AG04450 (cell line): ENCODE data around the gene KREMEN2. TPM values are rescaled to one million over a fixed set of nuclear protein-coding genes. Genes with fewer than 3 reads are reported as not detected.

Experiments
- CTCF ChIA-PET: fragments of 300-600, 350-600 bp; formaldehyde crosslinking; extraction: SDS; loops from one replicate; lab custom pipeline; 2022; ENCODE audit warnings: antibody characterized with exemption, inconsistent platforms; lab: Charles Lee
- POLR2A ChIA-PET: fragments of 350-600 bp; formaldehyde crosslinking; extraction: SDS; loops from one replicate; lab custom pipeline; 2021; ENCODE audit warnings: antibody characterized with exemption, inconsistent platforms; lab: Yijun Ruan, JAX
- DNase-seq: peaks from one replicate; pipeline ENCODE4 v3.0.0-alpha.2; 2011; ENCODE audit warnings: low read depth, low spot score
- H3K27ac ChIP-seq: one replicate; pipeline ENCODE4 v1.5.1; 2012; ENCODE audit warnings: low read depth, low read length, control low read depth
- H3K27me3 ChIP-seq: one replicate; pipeline ENCODE4 v1.6.0; 2012; ENCODE audit warnings: low read length; ENCODE audit not compliant: control insufficient read depth, insufficient read depth
- H3K4me3 ChIP-seq: 2 replicates; pipeline ENCODE4 v1.5.1; 2011; ENCODE audit warnings: mild to moderate bottlenecking, low read depth, low read length, control low read depth
- H3K9me3 ChIP-seq: 2 replicates; pipeline ENCODE4 v1.5.1; 2012; ENCODE audit warnings: low read length; ENCODE audit not compliant: control insufficient read depth, insufficient read depth
- polyA plus RNA-seq: library from polyadenylated mRNA; depleted of rRNA; stranded (reverse); fragments of >200 nt; gene quantifications from 2 replicates; pipeline ENCODE4 v1.2.3, GENCODE V29; 2011
- TF ChIP-seq, protein P1 (sequence below): IDR thresholded peaks from 2 replicates; pipeline ENCODE4 v1.5.1; 2011; ENCODE audit warnings: low read depth, low read length, control low read depth, inconsistent platforms

Gene KREMEN2
- polyA plus RNA-seq, 1 experiment, result 0.04 TPM

DNA sequence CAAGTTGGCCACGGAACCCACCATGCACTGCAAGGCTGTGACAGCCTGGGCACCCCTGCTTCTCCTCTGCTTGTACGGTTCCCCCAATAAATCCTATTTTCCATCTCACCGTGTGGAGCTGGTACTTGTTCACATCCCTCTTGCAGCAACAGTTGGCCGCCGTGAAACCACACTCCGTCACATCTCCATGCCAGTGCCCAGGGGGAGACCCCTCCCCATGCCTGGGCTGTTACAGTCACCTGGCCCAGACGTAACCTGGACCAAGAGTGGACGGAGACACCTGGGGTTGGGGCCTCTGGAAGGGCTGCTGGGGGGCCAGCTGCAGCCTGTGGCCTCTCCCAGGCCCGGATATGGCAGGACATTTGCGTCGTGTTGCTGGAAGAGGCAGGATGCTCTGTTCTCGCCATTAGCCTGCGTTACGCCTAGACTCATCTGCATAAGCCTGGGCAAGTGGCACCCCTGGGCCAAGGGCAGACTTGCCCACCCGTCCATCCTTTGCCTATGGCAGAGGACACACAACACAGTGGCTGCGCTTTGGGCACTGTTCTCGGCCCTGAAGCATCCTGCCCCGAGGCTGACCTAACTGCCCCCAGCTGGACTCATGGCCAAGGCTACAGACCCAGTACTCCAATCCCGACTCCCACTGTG is 14.2 kb upstream of the KREMEN2 start:
- Histone ChIP-seq H3K27ac (no peak overlapping the region), H3K4me3 (no peak overlapping the region), H3K27me3 (peaks cover 20% of the 10 kb centered on the region), H3K9me3 (no peaks in the 10 kb centered on the region; the same call in 1 of the 2 replicates)
- ChIA-PET CTCF (interaction anchor here (0.8 to 3.7 kb wide), 2 partner anchors 12 to 22 kb away, joined by 3 to 17 read pairs; no protein-coding TSS in a partner anchor), POLR2A (no interaction called here)
- TF ChIP-seq, protein P1, sequence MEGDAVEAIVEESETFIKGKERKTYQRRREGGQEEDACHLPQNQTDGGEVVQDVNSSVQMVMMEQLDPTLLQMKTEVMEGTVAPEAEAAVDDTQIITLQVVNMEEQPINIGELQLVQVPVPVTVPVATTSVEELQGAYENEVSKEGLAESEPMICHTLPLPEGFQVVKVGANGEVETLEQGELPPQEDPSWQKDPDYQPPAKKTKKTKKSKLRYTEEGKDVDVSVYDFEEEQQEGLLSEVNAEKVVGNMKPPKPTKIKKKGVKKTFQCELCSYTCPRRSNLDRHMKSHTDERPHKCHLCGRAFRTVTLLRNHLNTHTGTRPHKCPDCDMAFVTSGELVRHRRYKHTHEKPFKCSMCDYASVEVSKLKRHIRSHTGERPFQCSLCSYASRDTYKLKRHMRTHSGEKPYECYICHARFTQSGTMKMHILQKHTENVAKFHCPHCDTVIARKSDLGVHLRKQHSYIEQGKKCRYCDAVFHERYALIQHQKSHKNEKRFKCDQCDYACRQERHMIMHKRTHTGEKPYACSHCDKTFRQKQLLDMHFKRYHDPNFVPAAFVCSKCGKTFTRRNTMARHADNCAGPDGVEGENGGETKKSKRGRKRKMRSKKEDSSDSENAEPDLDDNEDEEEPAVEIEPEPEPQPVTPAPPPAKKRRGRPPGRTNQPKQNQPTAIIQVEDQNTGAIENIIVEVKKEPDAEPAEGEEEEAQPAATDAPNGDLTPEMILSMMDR, result no peak
- no peak for DNase-seq

DNA sequence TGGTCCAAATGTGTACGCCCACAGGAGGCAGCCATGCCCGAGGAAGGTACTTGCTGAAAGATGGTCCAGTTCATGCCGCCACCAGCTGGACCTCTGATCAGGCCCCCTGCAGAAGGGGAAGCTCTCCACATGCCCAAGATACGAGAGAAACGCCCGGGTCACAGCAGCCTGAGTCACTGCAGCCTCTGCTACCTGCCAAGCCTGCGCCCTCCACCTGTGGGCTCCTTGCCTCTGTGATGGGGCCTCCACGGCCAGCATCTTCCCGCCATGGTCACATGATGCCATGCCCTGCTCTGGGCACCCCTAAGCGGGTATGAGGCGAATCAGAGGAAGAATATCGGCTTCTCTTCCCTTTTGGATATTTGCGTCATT is 13.7 kb upstream of the KREMEN2 start:
- peaks cover 22% of the 10 kb centered on the region for H3K27me3 ChIP-seq
- H3K9me3 ChIP-seq, result no peaks in the 10 kb centered on the region; the same call in 1 of the 2 replicates
- H3K27ac ChIP-seq, result no peak overlapping the region
- CTCF ChIA-PET, result interaction anchor here (0.8 to 3.7 kb wide), 2 partner anchors 11 to 23 kb away, joined by 3 to 17 read pairs; no protein-coding TSS in a partner anchor
- POLR2A ChIA-PET, result no interaction called here
- H3K4me3 ChIP-seq, result no peak overlapping the region
- TF ChIP-seq, protein P1, result no peak
- DNase-seq, result no peak

DNA sequence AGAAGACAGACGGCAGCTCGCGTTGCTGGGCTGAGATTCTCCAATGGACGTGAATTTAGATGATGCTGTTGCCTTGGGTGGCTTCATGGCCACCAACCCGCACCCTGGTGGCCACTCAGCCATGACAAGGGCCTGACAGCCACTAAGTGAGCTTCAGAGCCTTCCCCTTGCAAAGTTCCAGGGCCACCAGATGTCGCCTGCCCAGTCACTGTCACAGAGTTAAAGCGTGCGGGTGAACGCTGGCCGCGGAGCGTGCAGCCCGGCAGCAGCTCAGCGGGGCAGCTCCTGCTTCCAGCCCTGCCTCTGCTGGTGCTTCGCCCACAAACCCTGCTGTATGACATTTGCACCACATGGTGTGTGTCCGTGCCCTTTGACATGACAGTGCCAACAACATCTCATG is 13.3 kb upstream of the KREMEN2 start:
- ChIA-PET CTCF (interaction anchor here (1.4 to 3.7 kb wide), 2 partner anchors 11 to 23 kb away, joined by 3 to 17 read pairs; no protein-coding TSS in a partner anchor), POLR2A (no interaction called here)
- no peak overlapping the region for H3K4me3 ChIP-seq
- peaks cover 22% of the 10 kb centered on the region for H3K27me3 ChIP-seq
- H3K27ac ChIP-seq, result no peak overlapping the region
- DNase-seq, result no peak
- H3K9me3 ChIP-seq, result no peaks in the 10 kb centered on the region; the same call in 1 of the 2 replicates
- TF ChIP-seq, protein P1, result no peak

DNA sequence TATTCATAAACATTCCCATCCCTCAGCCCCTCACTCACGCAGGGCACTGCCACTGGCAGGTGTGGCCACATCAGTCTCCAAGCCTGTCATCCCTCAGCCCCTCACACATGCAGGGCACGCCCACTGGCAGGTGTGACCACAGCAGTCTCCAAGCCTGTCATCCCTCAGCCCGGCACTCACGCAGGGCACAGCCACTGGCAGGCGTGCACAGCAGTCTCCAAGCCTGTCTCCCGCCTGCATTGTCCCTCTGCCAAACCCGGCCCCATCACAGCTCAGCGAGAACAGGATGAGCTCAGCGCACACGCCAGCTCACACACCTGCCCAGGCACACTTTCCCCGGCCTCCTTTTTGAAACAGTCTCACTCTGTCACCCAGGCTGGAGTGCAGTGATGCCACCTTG is 11.4 kb upstream of the KREMEN2 start:
- POLR2A ChIA-PET, result no interaction called here
- DNase-seq, result no peak
- Histone ChIP-seq H3K27ac (no peak overlapping the region), H3K4me3 (no peak overlapping the region), H3K27me3 (peaks cover 30% of the 10 kb centered on the region), H3K9me3 (no peaks in the 10 kb centered on the region; the same call in 1 of the 2 replicates)
- TF ChIP-seq, protein P1, result no peak
- CTCF ChIA-PET, result interaction anchor here (0.6 to 3.7 kb wide), 3 partner anchors 9 to 78 kb away, joined by 4 to 17 read pairs (median 8); no protein-coding TSS in a partner anchor
